ENCODE data around the gene FKBP3.

- TF ChIP-seq CTCF (IDR thresholded peaks at IDR 0.05) = no peak
- no peak for TF ChIP-seq EZH2 (IDR thresholded peaks at IDR 0.05; ENCODE audit: borderline replicate concordance, insufficient read depth, low read depth, low read length, poor library complexity, severe bottlenecking)
These were observed 51.9 kb downstream of the FKBP3 start for GRCh38 chr14:45082420-45082819.
